ENCODE results near the gene AGPAT2. TPM values are rescaled to one million over a fixed set of nuclear protein-coding genes. Genes with fewer than 3 reads are reported as not detected.

AGPAT2 gene
- total RNA-seq, 1 donor from 2014 or later = 16.6 TPM

- no peak for TF ChIP-seq CTCF (IDR thresholded peaks at IDR 0.05)
- CTCF ChIA-PET = no interaction called here
- Mint-ChIP-seq H3K36me3 (ENCODE audit: low read depth) (no peaks in the 10 kb centered on the region), H3K27me3 (peaks cover 8% of the 10 kb centered on the region), H3K4me3 (no peak overlapping the region), H3K4me1 (peaks cover 11% of the 10 kb centered on the region), H3K27ac (no peak overlapping the region), H3K9me3 (no peaks in the 10 kb centered on the region)
- no peak for DNase-seq
- POLR2A ChIA-PET = interaction anchor here (1.0 kb wide), 1 partner anchor 18 kb away, joined by 3 read pairs; no protein-coding TSS in a partner anchor
- no peak for ATAC-seq (ENCODE audit: low read depth)
- intact Hi-C loops (cut with micrococcal nuclease) = no loop called here
Measured at GRCh38 chr9:136690104-136690805, 3.0 kb upstream of the AGPAT2 start.

GRCh38 chr9:136689108-136689460, 1.8 kb upstream of the AGPAT2 start:
- TF ChIP-seq CTCF (IDR thresholded peaks at IDR 0.05) = no peak
- no peak for DNase-seq
- CTCF ChIA-PET = no interaction called here
- POLR2A ChIA-PET = interaction anchor here (1.0 kb wide), 1 partner anchor 19 kb away, joined by 3 read pairs; no protein-coding TSS in a partner anchor
- peak overlapping the region; percentile 39 for H3K4me3 Mint-ChIP-seq
- H3K27ac Mint-ChIP-seq = no peak overlapping the region
- intact Hi-C loops (cut with micrococcal nuclease) = loop anchor here (5.0 kb wide), 2 partner anchors 38 to 207 kb away; partner anchors contain the start of gene SEC16A
- H3K36me3 Mint-ChIP-seq (ENCODE audit: low read depth) = no peaks in the 10 kb centered on the region
- H3K9me3 Mint-ChIP-seq = no peaks in the 10 kb centered on the region
- peaks cover 5% of the 10 kb centered on the region for H3K27me3 Mint-ChIP-seq
- peaks cover 11% of the 10 kb centered on the region for H3K4me1 Mint-ChIP-seq
- no peak for ATAC-seq (ENCODE audit: low read depth)

GRCh38 chr9:136688274-136689107, 1.2 kb upstream of the AGPAT2 start:
- peak overlapping the region; percentile 57 for H3K4me3 Mint-ChIP-seq
- no peak for TF ChIP-seq CTCF (IDR thresholded peaks at IDR 0.05)
- ATAC-seq (ENCODE audit: low read depth) (peak; percentile 15), DNase-seq (no peak)
- ChIA-PET POLR2A (interaction anchor here (0.9 to 2.6 kb wide), 4 partner anchors 12 to 304 kb away, joined by 3 to 20 read pairs (median 10); partner anchors contain the start of gene PAXX), CTCF (no interaction called here)
- no peaks in the 10 kb centered on the region for H3K36me3 Mint-ChIP-seq (ENCODE audit: low read depth)
- H3K27ac Mint-ChIP-seq = peak overlapping the region; percentile 46
- H3K9me3 Mint-ChIP-seq = no peaks in the 10 kb centered on the region
- peaks cover 5% of the 10 kb centered on the region for H3K27me3 Mint-ChIP-seq
- intact Hi-C loops (cut with micrococcal nuclease) = loop anchor here (5.0 kb wide), 2 partner anchors 39 to 206 kb away; partner anchors contain the start of gene SEC16A
- H3K4me1 Mint-ChIP-seq = peaks cover 11% of the 10 kb centered on the region

- ChIA-PET CTCF (no interaction called here), POLR2A (interaction anchor here (0.6 to 2.6 kb wide), 8 partner anchors 13 to 305 kb away, joined by 3 to 20 read pairs (median 4); partner anchors contain the start of gene PAXX)
- TF ChIP-seq CTCF (IDR thresholded peaks at IDR 0.05) = no peak
- H3K27me3 Mint-ChIP-seq = no peaks in the 10 kb centered on the region
- peak overlapping the region; percentile 46 for H3K27ac Mint-ChIP-seq
- no peak for DNase-seq
- peaks cover 10% of the 10 kb centered on the region for H3K4me1 Mint-ChIP-seq
- peak overlapping the region; percentile 57 for H3K4me3 Mint-ChIP-seq
- ATAC-seq (ENCODE audit: low read depth) = peak; percentile 12
- intact Hi-C loops (cut with micrococcal nuclease) = loop anchor here (2.0 to 5.0 kb wide), 4 partner anchors 13 to 205 kb away; partner anchors contain the start of gene SEC16A
- H3K36me3 Mint-ChIP-seq (ENCODE audit: low read depth) = no peaks in the 10 kb centered on the region
- H3K9me3 Mint-ChIP-seq = no peaks in the 10 kb centered on the region
Measured at GRCh38 chr9:136687721-136688223, 515 bp upstream of the AGPAT2 start.

GRCh38 chr9:136686534-136686793, 793 bp downstream of the AGPAT2 start:
- CTCF ChIA-PET = no interaction called here
- DNase-seq = no peak
- peaks cover 10% of the 10 kb centered on the region for H3K4me1 Mint-ChIP-seq
- intact Hi-C loops (cut with micrococcal nuclease) = loop anchor here (2.0 to 5.0 kb wide), 4 partner anchors 14 to 204 kb away; partner anchors contain the start of gene SEC16A
- peak overlapping the region; percentile 78 for H3K4me3 Mint-ChIP-seq
- ATAC-seq (ENCODE audit: low read depth) = peak; percentile 2
- H3K36me3 Mint-ChIP-seq (ENCODE audit: low read depth) = no peaks in the 10 kb centered on the region
- no peaks in the 10 kb centered on the region for H3K27me3 Mint-ChIP-seq
- POLR2A ChIA-PET = interaction anchor here (0.5 to 2.6 kb wide), 3 partner anchors 41 to 1061 kb away, joined by 3 to 20 read pairs (median 3); no protein-coding TSS in a partner anchor
- no peak overlapping the region for H3K27ac Mint-ChIP-seq
- H3K9me3 Mint-ChIP-seq = no peaks in the 10 kb centered on the region
- no peak for TF ChIP-seq CTCF (IDR thresholded peaks at IDR 0.05)

Measured in activated B cell treated with CpG ODN at 0.5 μM for 24 hours (primary cell).